ENCODE measurements around the gene FAM184B. TPM values are rescaled to one million over a fixed set of nuclear protein-coding genes. Genes with fewer than 3 reads are reported as not detected.

The FAM184B gene
- total and polyA plus RNA-seq, 2 experiments from 2014 or later = 0.06 TPM; not detected in 1

DNA sequence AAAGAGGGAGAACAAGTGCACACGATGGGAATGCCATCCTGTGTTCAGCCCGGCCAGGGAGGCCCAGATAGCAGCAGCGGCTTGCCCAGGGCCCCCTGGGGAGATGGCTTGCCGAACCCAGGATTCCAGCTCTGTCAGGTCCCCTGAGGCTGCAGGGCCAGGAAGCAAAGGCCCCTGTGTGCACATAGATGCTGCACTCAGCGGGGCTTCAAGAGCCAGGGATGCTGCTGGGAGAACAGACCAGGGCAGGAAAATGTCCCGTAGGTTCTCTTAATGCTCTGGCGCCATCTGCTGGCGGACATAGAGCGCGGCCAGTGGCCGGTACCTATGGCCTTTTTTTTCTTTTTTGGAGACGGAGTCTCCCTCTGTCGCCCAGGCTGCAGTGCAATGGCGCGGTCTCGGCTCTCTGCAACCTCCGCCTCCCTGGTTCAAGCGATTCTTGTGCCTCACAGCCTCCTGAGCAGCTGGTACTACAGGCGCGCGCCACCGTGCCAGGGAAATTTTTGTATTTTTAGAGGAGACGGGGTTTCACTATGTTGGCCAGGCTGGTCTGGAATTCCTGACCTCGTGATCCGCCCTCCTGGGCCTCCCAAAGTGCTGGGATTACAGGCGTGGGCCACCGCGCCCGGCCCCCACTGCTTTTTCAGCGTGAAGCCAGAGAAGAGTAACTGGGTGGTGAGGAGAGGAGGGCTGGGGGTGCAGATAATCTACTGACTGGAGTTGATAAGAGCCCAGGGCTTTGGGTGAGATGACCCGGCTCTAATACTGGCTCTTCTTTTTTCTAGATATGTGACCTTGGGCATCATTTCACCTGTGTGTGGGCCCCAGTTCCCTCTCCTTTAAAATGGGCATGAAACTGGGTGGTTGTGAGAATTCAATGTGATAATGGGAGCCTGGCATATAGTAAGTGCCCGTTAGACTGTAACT lies 144.5 kb downstream of the FAM184B start:
- H3F3A ChIP-seq (ENCODE audit: insufficient read depth) = peaks cover 23% of the 10 kb centered on the region
- H3K27ac ChIP-seq = no peak overlapping the region
- no peaks in the 10 kb centered on the region for H3K4me1 ChIP-seq (ENCODE audit: insufficient read depth)
- no peaks in the 10 kb centered on the region for H3K9me2 ChIP-seq (ENCODE audit: insufficient read depth)
- no peaks in the 10 kb centered on the region for H3K27me3 ChIP-seq (replicated peaks; ENCODE audit: insufficient read depth)
- no peak overlapping the region for H3K4me3 ChIP-seq
- no peaks in the 10 kb centered on the region for H3K79me2 ChIP-seq (ENCODE audit: insufficient read depth)
- H2AFZ ChIP-seq = no peak overlapping the region
- H3K36me3 ChIP-seq (ENCODE audit: low read depth) = peaks cover 28% of the 10 kb centered on the region; the same call in 1 of the 2 replicates
- no peaks in the 10 kb centered on the region for H3K9me3 ChIP-seq (ENCODE audit: low read depth)
- in situ Hi-C loops (cut with MboI) = loop anchor here (10.0 kb wide), 1 partner anchor 958 kb away; no protein-coding TSS in a partner anchor
- no peak overlapping the region for H3K9ac ChIP-seq
- DNase-seq = peak; percentile 86
- no peak overlapping the region for H3K4me2 ChIP-seq (ENCODE audit: unreplicated experiment)
- no peak for TF ChIP-seq EZH2phosphoT487 (IDR thresholded peaks at IDR 0.05; ENCODE audit: insufficient read depth, low read depth)
- TF ChIP-seq EZH2 (IDR thresholded peaks at IDR 0.05; ENCODE audit: insufficient read depth, poor library complexity, severe bottlenecking) = no peak
- WGBS, 2 experiments (ENCODE audit: low coverage in 1 of 2, low lambda C conversion rate in 2 of 2, missing lambda C conversion rate in 2 of 2) = 47 to 50% methylated on average over 30 to 32 of the region's 32 CpGs
- H4K20me1 ChIP-seq (ENCODE audit: insufficient read depth) = no peaks in the 10 kb centered on the region

DNA sequence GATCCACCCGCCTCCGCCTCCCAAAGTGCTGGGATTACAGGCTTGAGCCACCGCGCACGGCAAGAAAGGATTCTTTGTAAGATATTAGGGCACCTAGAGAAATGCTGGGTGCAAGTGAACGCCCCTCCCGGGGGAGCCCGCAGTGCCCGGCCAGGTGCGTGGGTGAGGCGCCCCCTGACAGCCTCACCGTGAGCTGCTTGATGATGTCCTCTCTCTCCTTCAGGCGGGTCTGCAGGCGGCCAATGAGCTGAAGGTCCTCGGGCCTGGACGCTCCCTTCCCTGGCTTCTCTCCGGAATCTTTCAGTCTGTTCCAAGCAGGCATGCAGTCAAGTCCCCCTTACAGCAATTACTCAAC lies 145.1 kb downstream of the FAM184B start:
- H3K4me1 ChIP-seq (ENCODE audit: insufficient read depth) = no peaks in the 10 kb centered on the region
- H3K79me2 ChIP-seq (ENCODE audit: insufficient read depth) = no peaks in the 10 kb centered on the region
- H3K9ac ChIP-seq = no peak overlapping the region
- H3K9me2 ChIP-seq (ENCODE audit: insufficient read depth) = no peaks in the 10 kb centered on the region
- DNase-seq = no peak
- no peak overlapping the region for H3K27ac ChIP-seq
- WGBS, 2 experiments (ENCODE audit: low coverage in 1 of 2, low lambda C conversion rate in 2 of 2, missing lambda C conversion rate in 2 of 2) = 87 to 88% methylated on average over 15 to 17 of the region's 17 CpGs
- H3K4me2 ChIP-seq (ENCODE audit: unreplicated experiment) = no peak overlapping the region
- no peaks in the 10 kb centered on the region for H3K9me3 ChIP-seq (ENCODE audit: low read depth)
- H3K36me3 ChIP-seq (ENCODE audit: low read depth) = peaks cover 34% of the 10 kb centered on the region; the same call in 1 of the 2 replicates
- peaks cover 23% of the 10 kb centered on the region for H3F3A ChIP-seq (ENCODE audit: insufficient read depth)
- H2AFZ ChIP-seq = no peak overlapping the region
- no peaks in the 10 kb centered on the region for H3K27me3 ChIP-seq (replicated peaks; ENCODE audit: insufficient read depth)
- in situ Hi-C loops (cut with MboI) = loop anchor here (10.0 kb wide), 1 partner anchor 958 kb away; no protein-coding TSS in a partner anchor
- TF ChIP-seq EZH2 (IDR thresholded peaks at IDR 0.05; ENCODE audit: insufficient read depth, poor library complexity, severe bottlenecking) (no peak), EZH2phosphoT487 (IDR thresholded peaks at IDR 0.05; ENCODE audit: insufficient read depth, low read depth) (no peak)
- no peaks in the 10 kb centered on the region for H4K20me1 ChIP-seq (ENCODE audit: insufficient read depth)
- no peak overlapping the region for H3K4me3 ChIP-seq

DNA sequence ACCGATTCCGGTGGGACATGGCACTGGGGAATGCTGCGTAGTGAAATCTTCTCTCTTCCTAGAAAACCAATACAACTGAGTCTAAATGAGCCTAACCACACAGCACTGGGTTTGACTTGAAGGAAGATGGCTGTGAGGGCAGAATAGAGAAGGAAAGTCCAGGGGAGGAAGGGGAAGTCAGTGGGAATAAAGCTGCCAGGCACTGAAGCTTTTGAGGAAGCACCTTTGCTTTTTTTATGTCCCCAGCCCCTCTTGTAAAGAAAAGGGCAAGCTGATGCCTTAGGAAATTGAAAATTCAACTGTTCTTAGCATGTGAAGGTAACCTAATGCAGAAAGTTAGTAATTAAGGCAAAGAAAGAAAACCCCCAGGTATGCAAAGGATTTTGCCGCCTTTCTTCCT lies 146.4 kb downstream of the FAM184B start:
- no peaks in the 10 kb centered on the region for H3K4me1 ChIP-seq (ENCODE audit: insufficient read depth)
- H3K9ac ChIP-seq = no peak overlapping the region
- H3K9me2 ChIP-seq (ENCODE audit: insufficient read depth) = no peaks in the 10 kb centered on the region
- no peak overlapping the region for H3K27ac ChIP-seq
- H3K9me3 ChIP-seq (ENCODE audit: low read depth) = no peaks in the 10 kb centered on the region
- TF ChIP-seq EZH2phosphoT487 (IDR thresholded peaks at IDR 0.05; ENCODE audit: insufficient read depth, low read depth) (no peak), EZH2 (IDR thresholded peaks at IDR 0.05; ENCODE audit: insufficient read depth, poor library complexity, severe bottlenecking) (no peak)
- H3K27me3 ChIP-seq (replicated peaks; ENCODE audit: insufficient read depth) = no peaks in the 10 kb centered on the region
- H3F3A ChIP-seq (ENCODE audit: insufficient read depth) = peaks cover 23% of the 10 kb centered on the region
- no peak overlapping the region for H3K4me3 ChIP-seq
- H3K36me3 ChIP-seq (ENCODE audit: low read depth) = peaks cover 40% of the 10 kb centered on the region; the same call in 1 of the 2 replicates
- H3K79me2 ChIP-seq (ENCODE audit: insufficient read depth) = 0 out of 2 replicates have a peak, but pooled peaks cover 3% of the 10 kb centered on the region
- no peak overlapping the region for H3K4me2 ChIP-seq (ENCODE audit: unreplicated experiment)
- H4K20me1 ChIP-seq (ENCODE audit: insufficient read depth) = no peaks in the 10 kb centered on the region
- 97 to 98% methylated on average over 4 of the region's 4 CpGs for WGBS, 2 experiments (ENCODE audit: low coverage in 1 of 2, low lambda C conversion rate in 2 of 2, missing lambda C conversion rate in 2 of 2)
- in situ Hi-C loops (cut with MboI) = loop anchor here (10.0 kb wide), 1 partner anchor 960 kb away; no protein-coding TSS in a partner anchor
- no peak for DNase-seq
- H2AFZ ChIP-seq = no peak overlapping the region

DNA sequence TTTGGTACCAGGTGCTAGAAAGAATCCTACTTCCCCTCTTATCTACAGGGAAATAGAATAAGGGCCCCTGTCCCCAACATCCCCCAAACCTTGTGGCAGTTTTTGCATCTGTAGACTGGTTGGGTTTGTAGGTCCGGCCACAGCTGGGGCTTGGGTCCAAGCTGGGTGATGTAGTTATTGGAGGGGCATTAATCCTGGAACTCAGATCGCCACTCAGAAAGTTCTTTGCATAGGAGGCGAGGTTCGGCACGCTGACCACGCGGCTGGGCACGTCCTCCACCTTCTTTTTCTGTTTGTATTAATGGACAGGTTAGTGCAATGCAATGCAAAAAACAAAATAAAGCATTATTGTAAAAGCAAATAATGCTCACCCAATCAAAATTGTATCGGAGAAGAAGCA lies 147.8 kb downstream of the FAM184B start:
- TF ChIP-seq EZH2 (IDR thresholded peaks at IDR 0.05; ENCODE audit: insufficient read depth, poor library complexity, severe bottlenecking) (no peak), EZH2phosphoT487 (IDR thresholded peaks at IDR 0.05; ENCODE audit: insufficient read depth, low read depth) (no peak)
- Histone ChIP-seq H3K4me1 (ENCODE audit: insufficient read depth) (no peaks in the 10 kb centered on the region), H3F3A (ENCODE audit: insufficient read depth) (peaks cover 23% of the 10 kb centered on the region), H3K9ac (no peak overlapping the region), H3K4me2 (ENCODE audit: unreplicated experiment) (no peak overlapping the region), H3K79me2 (ENCODE audit: insufficient read depth) (peaks cover 17% of the 10 kb centered on the region), H3K27ac (no peak overlapping the region), H3K36me3 (ENCODE audit: low read depth) (peaks cover 48% of the 10 kb centered on the region; the same call in 1 of the 2 replicates), H4K20me1 (ENCODE audit: insufficient read depth) (no peaks in the 10 kb centered on the region), H3K4me3 (no peak overlapping the region), H2AFZ (no peak overlapping the region), H3K9me2 (ENCODE audit: insufficient read depth) (no peaks in the 10 kb centered on the region), H3K27me3 (replicated peaks; ENCODE audit: insufficient read depth) (no peaks in the 10 kb centered on the region), H3K9me3 (ENCODE audit: low read depth) (no peaks in the 10 kb centered on the region)
- DNase-seq = no peak
- in situ Hi-C loops (cut with MboI) = loop anchor here (10.0 kb wide), 1 partner anchor 961 kb away; no protein-coding TSS in a partner anchor
- 98 to 99% methylated on average over 9 of the region's 9 CpGs for WGBS, 2 experiments (ENCODE audit: low coverage in 1 of 2, low lambda C conversion rate in 2 of 2, missing lambda C conversion rate in 2 of 2)

All from GM23248 (cell line).